ENCODE data around the gene CDH23. TPM values are rescaled to one million over a fixed set of nuclear protein-coding genes. Genes with fewer than 3 reads are reported as not detected.

CDH23 gene
- total RNA-seq, 1 experiment from 2014 or later, result 7.8 TPM

GRCh38 chr10:71772832-71773220 lies 376.1 kb downstream of the CDH23 start:
- Histone ChIP-seq H3K9me2 (ENCODE audit: insufficient read depth) (no peaks in the 10 kb centered on the region), H3K4me3 (peak overlapping the region; percentile 81), H3K4me1 (replicated peaks; ENCODE audit: insufficient read depth) (peaks cover 66% of the 10 kb centered on the region), H3K36me3 (ENCODE audit: low read depth) (peaks cover 6% of the 10 kb centered on the region), H3K27ac (no peak overlapping the region), H4K20me1 (ENCODE audit: insufficient read depth) (no peaks in the 10 kb centered on the region), H3F3A (ENCODE audit: insufficient read depth, low read depth) (peaks cover 39% of the 10 kb centered on the region), H3K27me3 (ENCODE audit: insufficient read depth, low read depth) (no peaks in the 10 kb centered on the region), H3K79me2 (ENCODE audit: low read depth) (peaks cover 43% of the 10 kb centered on the region), H3K9me3 (ENCODE audit: insufficient read depth, low read depth) (no peaks in the 10 kb centered on the region), H2AFZ (peak overlapping the region; percentile 71), H3K4me2 (peak overlapping the region; percentile 99)
- ChIA-PET CTCF (interaction anchor here (1.2 to 1.8 kb wide), 5 partner anchors 58 to 471 kb away, joined by 3 to 6 read pairs (median 5); no protein-coding TSS in a partner anchor), POLR2A (ENCODE audit: unreplicated experiment) (interaction anchor here (0.6 to 0.8 kb wide), 4 partner anchors 44 to 613 kb away, joined by 3 to 6 read pairs (median 4); no protein-coding TSS in a partner anchor)
- TSS peak; percentile 26 for BruUV-seq (replicated peaks)
- DNase-seq, result peak in 1 of 2 experiments; percentile 34
- intact Hi-C loops (cut with micrococcal nuclease; ENCODE audit: unreplicated experiment), result loop anchor here (2.0 kb wide), 2 partner anchors 74 to 116 kb away; no protein-coding TSS in a partner anchor
- TF ChIP-seq CTCF (conservative IDR thresholded peaks at IDR 0.05) (no peak), EZH2 (IDR thresholded peaks at IDR 0.05; ENCODE audit: low read depth) (no peak)

- peak within 1 kb of the TSS; percentile 81 for H3K4me3 ChIP-seq
- peak within 1 kb of the TSS; percentile 51 for H3K27ac ChIP-seq
- no TSS peak for BruUV-seq (replicated peaks)
- no peaks in the 10 kb centered on the region for H3K9me2 ChIP-seq (ENCODE audit: insufficient read depth)
- no peaks in the 10 kb centered on the region for H3K9me3 ChIP-seq (ENCODE audit: insufficient read depth, low read depth)
- intact Hi-C loops (cut with micrococcal nuclease; ENCODE audit: unreplicated experiment), result loop anchor here (2.0 kb wide), 2 partner anchors 75 to 115 kb away; no protein-coding TSS in a partner anchor
- H4K20me1 ChIP-seq (ENCODE audit: insufficient read depth), result no peaks in the 10 kb centered on the region
- H2AFZ ChIP-seq, result peak within 1 kb of the TSS; percentile 71
- CTCF ChIA-PET, result interaction anchor here (0.9 to 1.8 kb wide), 8 partner anchors 8 to 472 kb away, joined by 3 to 6 read pairs (median 4); no protein-coding TSS in a partner anchor
- DNase-seq, result peak; percentile 89 to 97
- H3K4me2 ChIP-seq, result peak within 1 kb of the TSS; percentile 99
- peaks cover 60% of the 10 kb centered on the region for H3K4me1 ChIP-seq (replicated peaks; ENCODE audit: insufficient read depth)
- H3K79me2 ChIP-seq (ENCODE audit: low read depth), result peaks cover 43% of the 10 kb centered on the region
- peaks cover 6% of the 10 kb centered on the region for H3K36me3 ChIP-seq (ENCODE audit: low read depth)
- no peaks in the 10 kb centered on the region for H3K27me3 ChIP-seq (ENCODE audit: insufficient read depth, low read depth)
- no peak for TF ChIP-seq EZH2 (IDR thresholded peaks at IDR 0.05; ENCODE audit: low read depth)
- TF ChIP-seq CTCF (conservative IDR thresholded peaks at IDR 0.05), result peak; percentile 89
- peaks cover 33% of the 10 kb centered on the region for H3F3A ChIP-seq (ENCODE audit: insufficient read depth, low read depth)
- POLR2A ChIA-PET (ENCODE audit: unreplicated experiment), result interaction anchor here (0.6 to 0.8 kb wide), 10 partner anchors 8 to 1627 kb away, joined by 3 to 6 read pairs (median 3); partner anchors contain the start of gene TYSND1
Measured at GRCh38 chr10:71773221-71773971, 376.7 kb downstream of the CDH23 start, which contains the start of gene VSIR. Gene VSIR (minus strand): TSS chr10:71773520. CDS start chr10:71773439, 81 bp downstream.

- Histone ChIP-seq H3F3A (ENCODE audit: insufficient read depth, low read depth) (peaks cover 19% of the 10 kb centered on the region), H3K4me2 (no peak overlapping the region), H3K36me3 (ENCODE audit: low read depth) (no peaks in the 10 kb centered on the region; the same call in 1 of the 2 replicates), H4K20me1 (ENCODE audit: insufficient read depth) (no peaks in the 10 kb centered on the region), H3K9me3 (ENCODE audit: insufficient read depth, low read depth) (no peaks in the 10 kb centered on the region), H3K4me3 (no peak overlapping the region), H3K9me2 (ENCODE audit: insufficient read depth) (no peaks in the 10 kb centered on the region), H3K4me1 (replicated peaks; ENCODE audit: insufficient read depth) (peaks cover 43% of the 10 kb centered on the region), H3K27ac (no peak overlapping the region), H3K79me2 (ENCODE audit: low read depth) (peaks cover 28% of the 10 kb centered on the region), H2AFZ (no peak overlapping the region), H3K27me3 (ENCODE audit: insufficient read depth, low read depth) (no peaks in the 10 kb centered on the region)
- intact Hi-C loops (cut with micrococcal nuclease; ENCODE audit: unreplicated experiment), result no loop called here
- TF ChIP-seq CTCF (conservative IDR thresholded peaks at IDR 0.05) (no peak), EZH2 (IDR thresholded peaks at IDR 0.05; ENCODE audit: low read depth) (no peak)
- CTCF ChIA-PET, result interaction anchor here (0.5 kb wide), 1 partner anchor 255 kb away, joined by 5 read pairs; no protein-coding TSS in a partner anchor
- BruUV-seq (replicated peaks), result no TSS peak
- POLR2A ChIA-PET (ENCODE audit: unreplicated experiment), result no interaction called here
- DNase-seq, result no peak
Measured at GRCh38 chr10:71774916-71775702, 378.4 kb downstream of the CDH23 start.
